IPS-NIHi7 (cell line): ENCODE data around the gene SPOUT1.
"Not testable (repeated sequence)": the region's sequence is repeated elsewhere in the genome, so short reads cannot be mapped to it uniquely, and the experiment has no call there.

ENCODE experiments used
- DNase-seq: peaks from one replicate; pipeline ENCODE4 v3.0.0; 2012; ENCODE audit warnings: mixed read lengths; ENCODE audit errors: extremely low spot score

Gene SPOUT1

GRCh38 chr9:128829477-128830251 is at the start of gene SPOUT1:
Gene SPOUT1 (minus strand): TSS chr9:128829794. CDS start chr9:128829780, 14 bp downstream.
- DNase-seq, result peak; percentile 100

GRCh38 chr9:128877852-128878251 is 48.3 kb upstream of the SPOUT1 start:
- DNase-seq, result no peak

GRCh38 chr9:128870941-128871265 is 41.3 kb upstream of the SPOUT1 start:
- DNase-seq, result not testable (repeated sequence)

- no peak for DNase-seq
These were observed 40.7 kb upstream of the SPOUT1 start for GRCh38 chr9:128870128-128870940.

- DNase-seq, result peak; percentile 94
These were observed 34.1 kb upstream of the SPOUT1 start for GRCh38 chr9:128863647-128864046.

GRCh38 chr9:128862401-128862851 is 32.8 kb upstream of the SPOUT1 start:
- no peak for DNase-seq

- DNase-seq, result no peak
These were observed 31.9 kb upstream of the SPOUT1 start for GRCh38 chr9:128861501-128861900.

GRCh38 chr9:128860937-128861336 is 31.3 kb upstream of the SPOUT1 start:
- DNase-seq, result no peak

GRCh38 chr9:128858476-128858875 is 28.9 kb upstream of the SPOUT1 start:
- not testable (repeated sequence) for DNase-seq

GRCh38 chr9:128854454-128854853 is 24.9 kb upstream of the SPOUT1 start:
- not testable (repeated sequence) for DNase-seq

GRCh38 chr9:128852646-128853045 is 23.1 kb upstream of the SPOUT1 start:
- DNase-seq, result not testable (repeated sequence)

- not testable (repeated sequence) for DNase-seq
These were observed 22.4 kb upstream of the SPOUT1 start for GRCh38 chr9:128851779-128852600.

GRCh38 chr9:128851024-128851423 is 21.4 kb upstream of the SPOUT1 start:
- DNase-seq, result not testable (repeated sequence)

GRCh38 chr9:128847803-128848202 is 18.2 kb upstream of the SPOUT1 start:
- DNase-seq, result no peak

- peak; percentile 8 for DNase-seq
These were observed 17.1 kb upstream of the SPOUT1 start for GRCh38 chr9:128846680-128847030.

GRCh38 chr9:128845186-128845931 is 15.8 kb upstream of the SPOUT1 start:
- DNase-seq, result peak; percentile 71

GRCh38 chr9:128843171-128843570 is 13.6 kb upstream of the SPOUT1 start:
- not testable (repeated sequence) for DNase-seq

- no peak for DNase-seq
These were observed 12.3 kb upstream of the SPOUT1 start for GRCh38 chr9:128841694-128842492.

- no peak for DNase-seq
These were observed 10.9 kb upstream of the SPOUT1 start for GRCh38 chr9:128840524-128840923.

- DNase-seq, result no peak
These were observed 8.7 kb upstream of the SPOUT1 start for GRCh38 chr9:128838338-128838737.
